ENCODE measurements around the gene MCF2L2.

DNA sequence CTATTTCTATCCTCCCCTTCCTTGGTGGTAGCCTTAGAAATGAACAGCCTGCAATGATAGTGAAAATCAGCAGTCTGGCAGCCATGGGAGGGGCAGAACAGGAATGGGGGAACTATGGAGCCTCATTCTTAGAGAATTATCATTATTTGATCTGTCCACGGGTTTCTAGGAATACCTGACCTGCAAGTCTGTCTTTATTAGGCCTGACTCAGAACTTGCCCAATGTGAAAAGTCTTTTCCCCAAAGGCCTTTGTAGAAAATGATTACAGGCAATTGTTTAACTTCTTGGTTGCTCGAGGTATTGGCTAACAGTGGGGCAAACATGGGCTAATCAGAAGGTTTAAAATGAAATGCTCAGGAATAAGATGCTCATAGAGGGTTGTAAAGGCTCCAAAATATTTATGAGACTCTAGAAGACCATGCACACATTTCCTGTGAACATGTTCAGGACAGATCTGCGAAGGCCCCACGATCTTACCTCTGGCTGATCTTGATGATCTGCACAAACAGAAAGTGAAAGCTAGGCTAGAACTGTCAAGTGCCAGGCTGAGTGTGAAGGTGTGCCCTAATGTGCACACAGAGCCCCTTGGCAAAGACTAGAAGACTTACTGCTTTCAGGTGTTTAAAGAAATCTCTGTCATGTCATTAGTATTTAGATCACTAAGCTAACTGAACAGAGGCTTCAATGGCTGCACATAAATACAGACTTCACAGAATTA is 226.3 kb downstream of the MCF2L2 start:
- TF ChIP-seq CTCF (IDR thresholded peaks at IDR 0.05 in 8 of 11, conservative IDR thresholded peaks at IDR 0.05 in 3 of 11) = no peak
- TF ChIP-seq POLR2AphosphoS5 (IDR thresholded peaks at IDR 0.05) = no peak

Data from spleen (tissue), 7 donors.